Naive B cell (primary cell): ENCODE measurements around the gene HECTD4. TPM values are rescaled to one million over a fixed set of nuclear protein-coding genes. Genes with fewer than 3 reads are reported as not detected.
"Not testable (repeated sequence)": the region's sequence is repeated elsewhere in the genome, so short reads cannot be mapped to it uniquely, and the experiment has no call there.

ENCODE experiments used
- ATAC-seq, 2 donors: fragments of 150-1000 bp; cut with Tn5 transposase; 2 replicates each; pipeline ENCODE4 v1.10.0; 2021; ENCODE audit warnings: low read depth in 2 of 2, mild to moderate bottlenecking in 2 of 2, moderate library complexity in 2 of 2
- DNase-seq: peaks from one replicate; pipeline ENCODE4 v3.0.0; 2022
- H3K27ac Mint-ChIP-seq, 6 donors: one replicate each; pipeline ENCODE4 v1.8.0; 2020 to 2022; ENCODE audit warnings: mild to moderate bottlenecking in 6 of 6, mixed read lengths in 6 of 6, moderate library complexity in 5 of 6, inconsistent platforms in 2 of 6
- H3K27me3 Mint-ChIP-seq, 3 donors: one replicate each; pipeline ENCODE4 v1.8.0; 2021 to 2022; ENCODE audit warnings: mixed read lengths in 3 of 3, mild to moderate bottlenecking in 1 of 3
- H3K36me3 Mint-ChIP-seq, 2 donors: one replicate each; pipeline ENCODE4 v1.8.0; 2020 to 2022; ENCODE audit warnings: mixed read lengths in 2 of 2, inconsistent platforms in 1 of 2, mild to moderate bottlenecking in 1 of 2
- H3K4me1 Mint-ChIP-seq, 3 donors: one replicate each; pipeline ENCODE4 v1.8.0; 2020 to 2022; ENCODE audit warnings: mixed read lengths in 3 of 3, inconsistent platforms in 1 of 3, mild to moderate bottlenecking in 1 of 3, moderate library complexity in 1 of 3
- H3K4me3 Mint-ChIP-seq, 8 donors: one replicate each; pipeline ENCODE4 v1.8.0; 2020 to 2022; ENCODE audit warnings: mild to moderate bottlenecking in 8 of 8, mixed read lengths in 8 of 8, moderate library complexity in 8 of 8, inconsistent platforms in 2 of 8
- H3K9me3 Mint-ChIP-seq, 7 donors: one replicate each; pipeline ENCODE4 v1.8.0; 2020 to 2022; ENCODE audit warnings: mixed read lengths in 7 of 7, mild to moderate bottlenecking in 5 of 7, inconsistent platforms in 2 of 7, moderate library complexity in 1 of 7
- polyA plus RNA-seq, 6 donors: library from polyadenylated mRNA; unstranded; fragments of 300-500 nt; fragmentation: Illumina TruSeq; gene quantifications; one replicate each; pipeline ENCODE4 v1.2.3, GENCODE V29; 2021; ENCODE audit warnings: low read depth in 6 of 6

Gene HECTD4
- polyA plus RNA-seq, 6 donors from 2014 or later = 6.1 to 19.1 (median 8.0) TPM

DNA sequence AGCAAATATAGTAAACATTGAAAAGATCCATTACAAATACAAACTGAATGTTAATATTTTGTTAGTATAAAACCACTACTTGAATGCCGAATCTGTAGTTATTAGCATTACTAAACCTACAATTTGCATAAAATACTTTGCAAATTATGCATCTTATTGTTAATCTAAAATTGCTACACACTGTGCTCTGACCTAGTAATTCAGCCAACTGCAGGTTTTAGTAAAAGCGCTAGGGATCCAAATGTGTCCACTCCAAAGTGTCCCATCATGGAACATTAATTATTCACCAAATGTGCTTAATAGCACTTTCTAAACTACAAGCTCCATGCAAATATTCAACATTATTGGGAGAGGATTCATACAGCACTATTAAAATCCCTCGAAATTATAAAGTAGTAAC is 14.3 kb downstream of the HECTD4 start:
- peaks cover 24 to 39% (median 32%) of the 10 kb centered on the region in 3 donors for H3K4me1 Mint-ChIP-seq
- ATAC-seq (no peak), DNase-seq (no peak)
- no peaks in the 10 kb centered on the region for H3K27me3 Mint-ChIP-seq
- H3K9me3 Mint-ChIP-seq = no peaks in the 10 kb centered on the region
- peak overlapping the region in 1 of 6 donors; percentile 49 for H3K27ac Mint-ChIP-seq
- H3K4me3 Mint-ChIP-seq = no peak overlapping the region
- no peaks in the 10 kb centered on the region for H3K36me3 Mint-ChIP-seq

GRCh38 chr12:112362310-112362709 is 19.9 kb downstream of the HECTD4 start:
- no peaks in the 10 kb centered on the region for H3K27me3 Mint-ChIP-seq
- H3K4me1 Mint-ChIP-seq = peaks cover 21 to 58% (median 45%) of the 10 kb centered on the region in 3 donors
- no peaks in the 10 kb centered on the region for H3K9me3 Mint-ChIP-seq
- ATAC-seq (no peak), DNase-seq (no peak)
- H3K27ac Mint-ChIP-seq = peak overlapping the region in 1 of 6 donors; percentile 68
- H3K36me3 Mint-ChIP-seq = no peaks in the 10 kb centered on the region
- peak overlapping the region in 1 of 8 donors; percentile 59 for H3K4me3 Mint-ChIP-seq

DNA sequence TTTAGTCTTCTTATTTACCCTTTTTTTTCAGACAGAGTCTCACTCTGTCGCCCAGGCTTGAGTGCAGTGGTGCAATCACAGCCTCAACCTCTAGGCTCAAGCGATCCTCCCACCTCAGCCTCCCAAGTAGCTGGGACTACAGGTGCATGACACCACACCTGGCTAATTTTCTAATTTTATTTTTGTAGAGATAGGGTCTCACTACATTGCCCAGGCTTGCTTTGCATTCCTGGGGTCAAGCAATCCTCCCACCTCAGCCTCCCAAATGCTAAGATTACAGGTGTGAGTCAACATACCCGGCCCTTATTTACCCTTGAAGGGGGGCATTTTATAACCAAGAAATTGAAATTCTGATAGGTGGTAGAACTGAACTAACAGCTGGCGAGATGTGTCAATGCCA is 21.0 kb downstream of the HECTD4 start:
- ATAC-seq (no peak), DNase-seq (no peak)
- peaks cover 28 to 64% (median 55%) of the 10 kb centered on the region in 3 donors for H3K4me1 Mint-ChIP-seq
- no peaks in the 10 kb centered on the region for H3K9me3 Mint-ChIP-seq
- H3K4me3 Mint-ChIP-seq = no peak overlapping the region
- H3K27ac Mint-ChIP-seq = peak overlapping the region in 3 of 6 donors; percentile 21 to 84 (median 66)
- no peaks in the 10 kb centered on the region for H3K36me3 Mint-ChIP-seq
- no peaks in the 10 kb centered on the region for H3K27me3 Mint-ChIP-seq

GRCh38 chr12:112359290-112359689 is 22.9 kb downstream of the HECTD4 start:
- H3K4me1 Mint-ChIP-seq = peaks cover 33 to 72% (median 60%) of the 10 kb centered on the region in 3 donors
- no peak for ATAC-seq

GRCh38 chr12:112357214-112357613 is 25.0 kb downstream of the HECTD4 start:
- ATAC-seq = no peak
- Mint-ChIP-seq H3K4me1 (peaks cover 39 to 80% (median 66%) of the 10 kb centered on the region in 3 donors), H3K4me3 (peak overlapping the region in 2 of 8 donors; percentile 33 to 86), H3K27me3 (no peaks in the 10 kb centered on the region), H3K36me3 (no peaks in the 10 kb centered on the region), H3K9me3 (no peaks in the 10 kb centered on the region), H3K27ac (peak overlapping the region; percentile 26 to 93 (median 74))
- no peak for DNase-seq

More at GRCh38 chr12:112359290-112359689, 22.9 kb downstream of the HECTD4 start:
- Mint-ChIP-seq H3K27ac (peak overlapping the region in 1 of 6 donors; percentile 87), H3K27me3 (no peaks in the 10 kb centered on the region), H3K36me3 (no peaks in the 10 kb centered on the region), H3K4me3 (no peak overlapping the region), H3K9me3 (no peaks in the 10 kb centered on the region)
- no peak for DNase-seq

DNA sequence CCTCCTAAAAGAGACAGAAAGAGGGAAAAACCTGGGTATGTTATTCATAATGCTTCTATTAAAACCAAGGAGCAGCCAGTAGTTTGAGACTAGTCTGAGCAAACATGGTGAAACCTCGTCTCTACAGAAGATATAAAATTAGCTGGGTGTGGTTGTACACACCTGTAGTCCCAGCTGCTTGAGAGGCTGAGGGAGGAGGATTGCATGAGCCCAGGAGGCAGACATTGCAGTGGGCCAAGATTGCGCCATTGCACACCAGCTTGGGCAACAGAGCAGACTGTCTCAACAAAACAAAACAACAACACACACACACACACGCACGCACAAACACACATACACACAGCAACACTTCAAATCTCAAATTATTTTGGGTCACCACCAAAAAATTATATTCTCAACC is 27.8 kb downstream of the HECTD4 start:
- Mint-ChIP-seq H3K4me1 (peaks cover 46 to 84% (median 72%) of the 10 kb centered on the region in 3 donors), H3K36me3 (no peaks in the 10 kb centered on the region), H3K27ac (peak overlapping the region; percentile 70 to 97 (median 90)), H3K4me3 (peak overlapping the region; percentile 63 to 88 (median 72)), H3K9me3 (no peaks in the 10 kb centered on the region), H3K27me3 (no peaks in the 10 kb centered on the region)
- ATAC-seq = no peak
- no peak for DNase-seq

DNA sequence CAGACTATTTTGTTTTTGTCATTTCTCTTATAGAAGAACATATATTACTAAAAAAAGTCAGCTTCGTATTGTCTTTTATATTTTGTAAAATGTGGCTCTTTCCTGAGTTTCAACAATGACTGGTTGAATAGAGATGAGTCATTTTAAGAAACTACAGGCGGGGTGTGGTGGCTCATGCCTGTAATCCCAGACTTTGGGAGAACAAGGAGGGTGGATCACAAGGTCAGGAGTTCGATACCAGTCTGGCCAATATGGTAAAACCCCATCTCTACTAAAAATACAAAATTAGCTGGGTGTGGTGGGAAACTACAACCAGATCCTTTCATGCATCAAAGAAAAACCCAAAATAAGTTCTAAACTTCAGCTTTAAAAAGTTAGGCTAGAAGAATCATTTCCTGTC is 28.8 kb downstream of the HECTD4 start:
- Mint-ChIP-seq H3K4me3 (peak overlapping the region; percentile 63 to 88 (median 79)), H3K36me3 (no peaks in the 10 kb centered on the region), H3K4me1 (peaks cover 48 to 88% (median 69%) of the 10 kb centered on the region in 3 donors), H3K27ac (peak overlapping the region; percentile 67 to 94 (median 88)), H3K9me3 (no peaks in the 10 kb centered on the region), H3K27me3 (no peaks in the 10 kb centered on the region)
- DNase-seq (no peak), ATAC-seq (peak; percentile 27 to 37)

GRCh38 chr12:112352921-112353320 is 29.3 kb downstream of the HECTD4 start:
- no peak for ATAC-seq
- Mint-ChIP-seq H3K36me3 (no peaks in the 10 kb centered on the region), H3K27me3 (no peaks in the 10 kb centered on the region), H3K4me1 (peaks cover 48 to 87% (median 69%) of the 10 kb centered on the region in 3 donors), H3K4me3 (peak overlapping the region; percentile 38 to 88 (median 79)), H3K27ac (peak overlapping the region; percentile 67 to 94 (median 88)), H3K9me3 (no peaks in the 10 kb centered on the region)
- no peak for DNase-seq

DNA sequence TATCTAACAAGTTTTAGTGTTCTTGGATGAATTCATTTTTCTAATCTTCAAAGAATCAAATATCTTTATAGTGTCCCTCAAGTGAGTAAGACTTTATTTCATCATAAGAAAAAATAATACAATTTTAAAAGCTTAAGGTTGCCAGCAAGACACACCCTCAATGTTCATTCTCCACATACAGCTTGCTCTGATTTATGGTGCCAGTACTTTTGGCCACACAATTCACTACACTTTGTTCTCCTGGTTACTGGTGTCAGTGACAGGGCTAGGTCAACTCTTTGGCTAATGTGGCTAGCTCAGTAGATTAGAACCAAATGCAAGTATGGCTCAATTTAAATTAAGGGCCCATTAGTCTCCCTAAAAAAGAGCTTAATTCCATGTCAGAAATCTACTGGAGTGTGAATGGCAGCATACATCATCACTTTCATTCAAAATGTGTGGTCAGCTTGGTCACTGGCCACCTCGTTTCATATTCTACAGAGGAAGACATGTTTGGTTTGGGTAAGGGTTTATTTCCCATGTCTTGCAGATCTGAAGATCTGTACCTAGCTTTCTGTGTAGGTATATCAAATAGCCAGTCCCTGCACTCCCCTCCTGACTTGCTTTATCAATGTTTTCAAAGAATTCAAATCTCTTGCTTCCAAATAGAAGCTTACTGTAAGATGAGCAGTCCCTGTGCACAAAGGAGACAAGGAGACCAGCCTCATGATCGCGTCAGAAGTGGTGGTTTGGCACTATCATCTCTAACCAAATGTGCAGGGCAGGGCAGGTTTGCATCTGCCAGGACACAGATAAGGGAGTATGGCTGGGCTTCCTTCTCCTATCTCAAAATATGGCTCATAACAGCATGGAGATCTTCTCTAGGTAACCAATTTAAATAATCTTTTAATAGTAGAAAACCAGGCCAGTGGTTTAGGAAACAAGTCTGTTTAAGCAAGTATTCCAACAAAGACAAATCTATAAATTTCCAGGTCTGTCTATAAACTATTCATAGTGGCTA is 31.3 kb downstream of the HECTD4 start:
- Mint-ChIP-seq H3K9me3 (no peaks in the 10 kb centered on the region), H3K4me3 (peak overlapping the region in 6 of 8 donors; percentile 1 to 72 (median 30)), H3K27ac (peak overlapping the region; percentile 7 to 87 (median 74)), H3K27me3 (no peaks in the 10 kb centered on the region), H3K4me1 (peaks cover 42 to 81% (median 67%) of the 10 kb centered on the region in 3 donors), H3K36me3 (no peaks in the 10 kb centered on the region)
- no peak for DNase-seq
- no peak for ATAC-seq

DNA sequence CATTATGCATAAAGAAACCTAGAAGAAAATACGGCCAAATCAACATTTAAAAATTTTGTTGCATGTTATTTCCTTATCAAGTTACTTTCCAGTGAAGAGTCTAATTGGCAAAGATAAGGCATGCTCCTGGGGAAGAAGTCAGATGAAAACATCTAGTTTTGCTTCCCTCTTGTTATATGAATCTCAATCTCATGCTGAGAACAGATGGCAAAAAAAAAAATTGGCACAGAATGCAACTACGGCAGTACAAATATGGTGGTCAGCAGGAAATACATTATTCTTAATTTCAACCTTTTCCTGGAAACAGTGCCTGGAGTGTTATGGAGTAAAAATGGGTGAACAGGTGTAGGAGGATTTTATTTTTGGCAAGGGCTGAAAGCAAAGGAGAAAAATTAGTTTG is 32.8 kb downstream of the HECTD4 start:
- Mint-ChIP-seq H3K4me3 (peak overlapping the region; percentile 7 to 90 (median 68)), H3K36me3 (no peaks in the 10 kb centered on the region), H3K4me1 (peaks cover 53 to 89% (median 75%) of the 10 kb centered on the region in 3 donors), H3K27me3 (no peaks in the 10 kb centered on the region), H3K9me3 (no peaks in the 10 kb centered on the region), H3K27ac (peak overlapping the region; percentile 54 to 95 (median 86))
- DNase-seq (no peak), ATAC-seq (peak; percentile 21 to 63)

- peaks cover 54 to 90% (median 76%) of the 10 kb centered on the region in 3 donors for H3K4me1 Mint-ChIP-seq
- not testable (repeated sequence) for H3K36me3 Mint-ChIP-seq
Observed at GRCh38 chr12:112348926-112349325, 33.3 kb downstream of the HECTD4 start.

GRCh38 chr12:112347581-112347982 is 34.6 kb downstream of the HECTD4 start:
- Mint-ChIP-seq H3K9me3 (no peaks in the 10 kb centered on the region), H3K36me3 (no peaks in the 10 kb centered on the region), H3K27me3 (no peaks in the 10 kb centered on the region), H3K27ac (peak overlapping the region in 2 of 6 donors; percentile 49 to 70), H3K4me3 (peak overlapping the region in 1 of 8 donors; percentile 1), H3K4me1 (peaks cover 54 to 86% (median 76%) of the 10 kb centered on the region in 3 donors)
- peak; percentile 73 to 81 for ATAC-seq
- no peak for DNase-seq

More at GRCh38 chr12:112348926-112349325, 33.3 kb downstream of the HECTD4 start:
- DNase-seq, ATAC-seq, H3K9me3 Mint-ChIP-seq, H3K27me3 Mint-ChIP-seq: not testable (repeated sequence)
- Mint-ChIP-seq H3K4me3 (peak overlapping the region in 2 of 8 donors; percentile 22 to 81), H3K27ac (peak overlapping the region in 1 of 6 donors; percentile 77)

DNA sequence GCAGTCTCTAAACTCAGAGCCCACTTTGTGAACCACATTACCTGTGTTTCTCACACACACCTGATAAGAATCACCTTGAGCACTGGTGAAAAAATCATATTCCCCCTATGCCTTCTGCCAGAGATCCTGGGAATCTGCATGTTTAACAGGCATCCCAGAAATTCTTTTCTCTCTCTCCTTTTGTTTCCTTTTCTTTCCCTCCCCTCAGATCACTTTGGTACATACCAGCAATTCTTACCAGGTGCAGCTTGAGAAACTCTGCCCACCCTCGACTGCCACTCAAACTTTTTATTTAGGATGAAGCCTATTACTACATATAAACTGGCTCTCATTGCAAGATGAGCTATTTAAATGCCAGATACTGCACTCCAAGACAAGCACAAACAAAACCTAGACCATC is 36.0 kb downstream of the HECTD4 start:
- H3K36me3 Mint-ChIP-seq = no peaks in the 10 kb centered on the region

More for the DNA sequence above, 36.0 kb downstream of the HECTD4 start:
- H3K4me3 Mint-ChIP-seq = peak overlapping the region in 5 of 8 donors; percentile 0 to 74 (median 21)
- no peak overlapping the region for H3K27ac Mint-ChIP-seq
- H3K9me3 Mint-ChIP-seq = no peaks in the 10 kb centered on the region
- H3K27me3 Mint-ChIP-seq = no peaks in the 10 kb centered on the region
- ATAC-seq (no peak), DNase-seq (no peak)
- H3K4me1 Mint-ChIP-seq = peaks cover 52 to 81% (median 77%) of the 10 kb centered on the region in 3 donors
